IMR-90 (cell line): Measurements from ENCODE around the gene SDC3.

Source experiments
- CTCF ChIP-seq: conservative IDR thresholded peaks from 2 replicates; pipeline ENCODE4 v1.5.1; 2012; ENCODE audit warnings: mild to moderate bottlenecking, low read depth, low read length, improper control_type of control experiment
- MAFK ChIP-seq: IDR thresholded peaks from 2 replicates; pipeline ENCODE4 v1.6.1; 2012; ENCODE audit warnings: low read depth, low read length, improper control_type of control experiment
- RFX5 ChIP-seq: IDR thresholded peaks from 2 replicates; pipeline ENCODE4 v1.8.0; 2012; ENCODE audit warnings: low read depth, mild to moderate bottlenecking, low read length, moderate library complexity

DNA sequence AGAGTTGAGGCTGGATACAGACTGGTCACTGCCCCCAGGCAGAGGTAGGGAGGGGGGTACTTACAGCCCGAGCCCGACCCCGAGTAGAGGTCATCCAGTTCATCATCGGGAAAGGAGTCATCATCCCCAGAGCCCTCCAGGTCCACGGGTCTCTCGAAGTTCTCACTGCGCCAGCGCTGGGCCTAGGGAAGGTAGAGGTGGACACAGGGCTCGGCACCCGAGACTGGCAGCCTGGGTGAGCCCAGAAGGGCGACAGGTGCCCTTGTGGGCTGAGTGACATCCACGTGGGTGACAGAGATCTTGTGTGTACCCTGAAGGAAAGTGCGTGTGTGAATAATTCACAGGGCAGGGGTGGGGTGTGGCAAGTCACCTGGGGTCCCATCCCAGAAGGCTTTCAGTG, 30.0 kb downstream of the SDC3 start:
- TF ChIP-seq CTCF (no peak), RFX5 (no peak), MAFK (no peak)
